GM21423 (cell line): Measurements from ENCODE around the gene ASXL2.

ENCODE experiments used
- ATAC-seq: cut with Tn5 transposase; IDR thresholded peaks from one replicate; pipeline ENCODE4 v1.9.1; 2021; ENCODE audit warnings: mild to moderate bottlenecking, moderate library complexity; ENCODE audit not compliant: unreplicated experiment

Gene ASXL2

DNA sequence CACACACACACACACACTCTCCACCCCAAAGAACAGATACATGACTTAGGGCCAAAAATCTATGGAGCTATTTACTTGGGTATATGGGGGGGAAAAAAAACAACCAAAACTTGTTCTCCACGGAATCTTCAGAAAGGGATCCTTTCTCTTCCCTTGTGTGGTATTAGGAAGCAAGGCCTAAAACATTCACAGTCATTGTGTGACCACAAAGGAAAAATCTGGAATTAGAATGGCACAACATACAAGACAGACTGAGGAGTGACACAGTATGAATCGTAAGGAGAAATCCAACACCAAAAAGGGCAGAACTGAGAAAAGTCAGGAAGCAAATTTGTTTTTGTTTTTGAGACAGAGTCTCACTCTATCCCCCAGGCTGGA, 70.3 kb downstream of the ASXL2 start:
- ATAC-seq = no peak

- no peak for ATAC-seq
Measured at GRCh38 chr2:25806941-25807340, 71.3 kb downstream of the ASXL2 start.

DNA sequence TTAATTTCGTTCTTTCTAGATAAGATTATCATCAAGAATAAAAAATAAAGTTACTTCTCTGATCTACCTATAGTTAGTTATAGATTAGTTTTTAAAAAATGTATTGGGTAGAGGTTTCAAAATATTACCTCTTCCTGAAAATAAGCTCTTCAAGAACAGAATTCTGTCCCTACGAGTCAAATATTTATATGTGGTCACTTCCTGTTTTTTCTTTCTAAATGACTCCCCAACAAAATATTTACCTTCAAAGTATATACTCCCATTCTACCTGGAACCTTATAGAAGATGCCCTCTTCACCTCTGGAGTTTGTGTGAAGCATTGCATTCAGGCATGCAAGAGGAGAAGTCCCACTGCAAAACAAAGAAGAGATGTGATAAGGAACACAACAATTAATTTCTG, 72.3 kb downstream of the ASXL2 start:
- no peak for ATAC-seq

DNA sequence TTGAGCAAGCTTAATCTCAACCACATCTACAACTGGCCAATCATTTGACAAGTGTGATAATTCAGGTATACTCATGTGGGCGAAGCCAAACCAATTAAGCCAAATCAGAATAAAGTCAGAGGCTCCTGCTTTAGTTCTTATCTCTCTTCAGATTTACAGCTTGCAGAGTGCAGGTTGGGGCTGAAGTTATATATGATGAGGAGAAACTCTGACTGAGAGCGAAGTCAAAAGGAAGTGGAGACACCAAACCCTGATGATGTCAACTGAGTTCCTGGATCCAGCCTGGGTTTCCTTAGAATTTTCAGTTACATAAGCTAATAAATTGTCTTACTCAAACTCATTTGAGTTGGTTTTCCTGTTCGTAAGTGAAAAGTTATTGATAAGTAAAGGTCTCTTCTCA, 73.9 kb downstream of the ASXL2 start:
- no peak for ATAC-seq

DNA sequence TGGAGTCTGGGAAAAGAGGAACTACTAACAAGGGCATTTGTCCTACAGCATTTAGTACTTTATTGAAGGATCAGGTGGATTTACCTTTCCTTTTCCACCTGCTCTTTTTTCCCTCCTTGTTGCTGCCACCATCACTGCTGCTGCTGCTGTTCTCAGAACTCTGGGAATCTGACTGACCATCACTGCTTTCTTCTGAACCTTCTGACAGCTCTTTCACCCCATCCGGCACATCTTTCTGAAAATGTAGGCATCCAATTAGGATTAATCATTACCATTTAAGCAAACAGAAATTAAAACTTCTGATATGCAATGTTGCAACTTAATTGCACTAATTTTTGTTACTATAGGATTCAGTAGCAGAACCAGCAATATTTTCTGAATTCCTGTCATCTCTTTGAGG, 79.0 kb downstream of the ASXL2 start:
- no peak for ATAC-seq

DNA sequence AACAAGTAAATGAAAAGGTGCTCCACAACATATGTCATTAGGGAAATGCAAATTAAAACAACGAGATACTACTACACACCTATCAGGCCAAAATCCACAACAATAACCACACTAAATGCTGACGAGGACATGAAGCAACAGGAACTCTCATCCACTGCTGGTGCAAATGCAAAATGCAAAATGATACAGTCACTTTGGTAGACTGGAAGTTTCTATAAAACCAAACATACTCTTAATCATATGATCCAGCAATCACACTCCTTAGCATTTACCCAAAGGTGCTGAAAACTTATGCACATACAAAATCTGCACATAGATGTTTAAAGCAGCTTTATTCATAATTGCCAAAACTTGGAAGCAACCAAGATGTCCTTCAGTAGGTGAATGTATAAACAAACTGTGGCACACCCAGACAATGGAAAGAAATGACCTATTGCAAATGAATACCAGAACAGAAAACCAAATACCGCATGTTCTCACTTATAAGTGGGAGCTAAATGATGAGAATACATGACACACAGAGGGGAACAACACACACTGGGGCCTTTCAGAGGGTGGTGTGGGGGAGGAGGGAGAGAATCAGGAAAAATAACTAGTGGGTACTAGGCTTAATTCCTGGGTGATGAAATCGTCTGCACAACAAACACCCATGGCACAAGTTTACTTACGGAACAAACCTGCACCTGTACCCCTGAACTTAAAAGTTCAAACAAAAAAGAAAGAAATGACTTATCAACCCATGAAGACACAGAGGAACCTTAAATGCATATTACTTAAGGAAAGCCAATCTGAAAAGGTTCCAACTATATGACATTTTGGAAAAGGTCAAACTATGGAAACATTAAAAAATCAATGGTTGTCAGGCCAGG, 80.4 kb downstream of the ASXL2 start:
- no peak for ATAC-seq

DNA sequence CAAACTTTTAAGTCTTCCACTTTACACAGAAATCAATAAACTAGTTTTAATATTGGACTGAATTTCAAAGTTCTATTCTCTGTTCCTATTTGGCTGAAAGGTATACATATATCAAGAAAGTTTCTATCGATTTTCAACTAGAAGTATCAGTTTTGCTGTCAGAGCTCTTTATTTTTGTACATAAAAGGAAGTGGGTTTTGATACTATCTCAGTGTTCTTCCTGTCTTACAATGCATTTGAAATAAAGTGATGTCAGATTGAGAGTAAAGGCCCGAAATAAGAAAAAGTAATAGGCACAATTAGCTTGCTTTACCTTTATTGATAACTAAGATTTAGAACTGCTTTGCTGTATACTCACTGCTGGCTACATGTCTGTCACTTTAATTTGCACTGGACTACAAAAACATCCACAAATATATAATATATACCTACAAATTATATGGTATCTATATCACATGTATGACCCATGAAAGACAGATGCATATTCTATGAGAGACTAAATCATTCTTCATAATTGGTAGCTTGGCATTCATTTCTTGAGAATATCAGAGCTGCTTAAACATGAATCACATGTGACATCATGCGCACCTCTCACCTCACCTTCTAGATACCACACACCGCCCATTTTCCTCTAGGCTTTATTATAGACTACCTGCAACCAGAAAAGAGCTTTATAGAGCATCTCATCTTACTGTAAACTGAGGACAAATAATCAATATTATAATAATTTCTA, 83.6 kb downstream of the ASXL2 start:
- ATAC-seq = peak; percentile 67

GRCh38 chr2:25790074-25790790, 88.1 kb downstream of the ASXL2 start:
- ATAC-seq = no peak

DNA sequence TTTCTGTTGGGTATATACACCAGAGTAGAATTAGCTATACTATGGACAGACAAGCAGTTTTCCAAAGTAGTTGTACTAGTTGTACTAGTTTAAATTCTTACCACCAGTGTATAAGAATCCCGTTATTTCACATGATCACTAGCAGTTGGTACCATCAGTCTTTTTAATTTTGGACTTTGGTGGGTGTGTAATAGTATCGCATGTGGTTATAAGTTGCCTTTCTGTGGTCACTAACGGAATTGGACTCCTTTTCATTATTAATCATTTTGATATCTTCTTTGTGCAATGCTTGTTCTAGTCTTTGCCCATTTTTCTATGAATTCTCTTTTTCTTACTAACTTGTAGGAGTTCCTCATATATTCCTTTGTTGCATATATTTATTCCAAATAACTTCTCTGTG, 89.8 kb downstream of the ASXL2 start:
- no peak for ATAC-seq

DNA sequence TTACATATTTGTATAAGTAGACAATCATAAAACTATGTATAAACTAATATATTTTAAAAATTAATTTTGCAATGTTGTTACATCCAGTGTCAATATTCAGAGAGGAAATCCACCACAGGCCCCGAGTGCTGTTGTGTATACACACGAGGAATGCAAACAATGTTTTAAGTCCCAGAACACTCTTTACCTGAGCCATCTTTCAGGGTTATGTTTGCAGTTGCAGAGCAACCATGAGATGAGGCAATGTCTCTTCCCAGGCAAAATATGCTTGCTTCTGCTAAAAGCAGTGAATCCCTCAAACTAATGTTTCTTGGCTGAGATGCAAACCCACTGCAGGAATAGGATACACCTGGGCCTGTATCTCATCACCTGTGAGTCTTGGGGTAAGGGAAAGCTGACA, 91.3 kb downstream of the ASXL2 start:
- no peak for ATAC-seq

- ATAC-seq = no peak
Measured at GRCh38 chr2:25784404-25784803, 93.9 kb downstream of the ASXL2 start.

DNA sequence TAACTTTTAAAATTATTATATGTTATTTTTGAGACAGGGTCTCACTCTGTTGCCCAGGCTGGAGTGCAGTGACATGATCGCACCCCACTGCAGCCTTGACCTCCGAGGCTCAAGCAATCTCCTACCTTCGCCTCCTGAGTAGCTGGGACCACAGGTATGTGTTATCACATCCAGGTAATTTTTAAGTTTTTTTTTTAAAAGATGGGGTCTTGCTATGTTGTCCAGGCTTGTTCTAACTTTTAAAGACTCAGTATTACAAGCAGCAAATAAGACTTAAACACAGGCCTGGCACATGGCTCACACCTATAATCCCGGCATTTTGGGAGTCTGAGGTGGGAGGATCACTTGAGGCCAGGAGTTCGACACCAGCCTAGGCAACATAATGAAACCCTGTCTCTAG, 101.2 kb downstream of the ASXL2 start:
- no peak for ATAC-seq

DNA sequence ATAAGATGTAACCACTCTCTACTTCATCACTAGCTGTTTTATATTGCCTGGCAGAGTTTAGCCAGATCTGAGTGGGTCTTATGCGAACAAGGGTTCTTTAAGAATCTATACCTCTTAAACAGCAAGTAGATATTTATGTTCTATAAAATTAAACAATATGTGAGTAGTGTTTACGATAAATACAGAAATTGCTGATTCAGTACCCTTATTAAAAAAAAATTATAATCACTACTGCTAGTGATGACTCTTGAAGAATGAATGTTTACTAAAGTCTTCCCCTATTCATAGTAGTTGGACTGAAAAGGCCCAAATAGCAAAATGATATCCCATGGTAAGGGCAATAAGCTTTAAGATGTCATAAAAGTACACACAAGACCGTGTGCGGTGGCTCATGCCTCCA, 106.2 kb downstream of the ASXL2 start:
- no peak for ATAC-seq

- no peak for ATAC-seq
Measured at GRCh38 chr2:25763575-25763974, 114.7 kb downstream of the ASXL2 start.

DNA sequence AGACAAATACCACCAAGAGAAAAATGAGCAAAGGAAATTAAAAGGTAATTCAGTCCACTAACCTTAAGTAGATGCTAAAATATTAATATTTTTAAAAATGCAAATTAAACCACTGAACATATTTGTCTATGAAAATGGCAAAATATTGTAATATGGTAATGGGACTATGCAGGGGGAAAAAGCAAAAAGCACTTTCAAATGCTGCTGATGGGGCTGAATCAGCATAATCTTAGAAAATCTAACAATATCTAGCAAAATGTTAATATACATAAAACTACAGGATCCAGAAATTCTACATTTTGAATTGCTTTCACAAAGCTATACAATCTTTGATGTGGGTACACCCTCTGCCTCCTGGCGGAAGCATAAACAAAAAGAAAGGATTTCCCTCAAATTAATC, 118.0 kb downstream of the ASXL2 start:
- ATAC-seq = no peak

DNA sequence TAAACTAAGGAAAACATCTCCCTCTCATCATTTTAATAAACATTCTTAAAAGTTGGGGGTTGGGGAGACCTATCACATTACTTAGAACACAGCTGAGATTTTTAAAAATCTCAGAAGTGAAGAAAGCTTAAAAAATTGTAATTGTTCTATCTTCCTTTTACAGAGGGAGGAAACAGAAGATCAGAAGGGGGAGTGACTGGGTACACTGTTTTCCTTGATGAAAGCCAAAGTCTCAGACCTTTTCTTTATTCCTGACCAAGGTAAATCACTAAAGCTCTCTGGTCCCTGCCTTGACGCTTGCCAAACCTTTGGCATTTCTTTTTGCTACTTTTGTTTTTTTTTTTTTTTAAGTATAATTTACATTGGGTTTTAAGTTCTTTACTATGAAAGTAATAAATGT, 119.9 kb downstream of the ASXL2 start:
- no peak for ATAC-seq

- no peak for ATAC-seq
Measured at GRCh38 chr2:25757906-25758305, 120.4 kb downstream of the ASXL2 start.

- no peak for ATAC-seq
Measured at GRCh38 chr2:25756536-25756935, 121.8 kb downstream of the ASXL2 start.

DNA sequence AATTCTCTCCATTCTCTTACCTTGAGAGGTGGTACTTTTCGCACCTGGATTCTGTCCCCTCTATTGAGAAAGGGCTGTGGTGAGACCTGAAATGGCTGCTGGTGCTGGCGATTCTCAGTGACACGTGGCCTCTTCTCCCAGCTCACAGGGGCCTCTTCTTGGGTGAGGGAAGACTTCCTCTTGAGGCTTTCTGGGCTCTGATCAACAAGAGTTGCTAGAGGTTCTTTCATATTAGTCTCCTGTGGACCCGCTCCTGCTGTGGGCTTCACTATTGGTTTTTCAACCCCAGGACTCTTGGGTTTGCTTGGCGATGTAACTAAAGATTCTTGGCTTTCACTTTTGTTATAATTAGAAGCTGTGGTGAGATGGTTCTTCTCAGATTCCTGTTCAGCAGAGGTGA, 128.6 kb downstream of the ASXL2 start:
- no peak for ATAC-seq

- no peak for ATAC-seq
Measured at GRCh38 chr2:25744055-25744454, 134.2 kb downstream of the ASXL2 start.

DNA sequence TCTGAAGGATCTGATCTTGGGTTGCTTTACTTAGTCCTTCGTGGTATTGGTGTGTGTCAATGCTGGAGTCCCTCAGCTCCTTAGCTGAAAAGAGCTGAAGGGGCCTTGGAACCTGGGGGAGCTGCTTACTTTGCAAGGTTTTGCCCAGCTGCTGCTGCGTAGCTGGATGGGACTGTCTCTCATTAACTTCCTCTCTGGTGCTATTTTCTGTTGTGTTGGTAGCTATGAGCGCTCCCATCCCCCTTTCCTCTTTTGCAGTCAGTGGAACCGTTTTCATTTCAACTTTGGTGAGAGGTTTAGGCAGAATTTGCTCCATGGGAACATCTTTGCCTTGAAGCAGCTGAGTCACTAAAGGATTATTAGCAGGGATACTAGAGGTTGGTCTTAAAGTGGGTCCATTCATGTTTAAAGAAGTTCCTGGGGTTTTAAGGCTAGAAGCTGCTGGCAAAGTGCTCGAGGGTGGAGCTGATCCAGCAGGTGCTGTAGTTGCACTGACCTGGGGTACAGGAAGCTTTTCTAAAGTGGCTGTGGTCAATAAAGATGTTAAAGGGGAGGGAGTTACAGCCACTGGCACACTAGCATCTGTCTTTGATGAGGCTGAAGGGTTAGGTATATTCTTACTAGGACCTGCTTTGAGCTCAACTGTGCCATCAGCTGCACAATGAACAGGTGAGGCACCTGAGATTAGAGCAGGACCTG, 135.0 kb downstream of the ASXL2 start:
- peak; percentile 66 for ATAC-seq
